H1 (cell line): ENCODE measurements around the gene TRIB2.

Experiments used
- CTCF ChIP-seq, 3 experiments: IDR thresholded peaks; 1 replicate in 2 of 3; 2 replicates in 1 of 3; pipeline versions ENCODE4 v1.5.1 to v1.6.1; 2011; ENCODE audit warnings: low read length in 3 of 3, mild to moderate bottlenecking in 3 of 3, inconsistent platforms in 2 of 3, low read depth in 1 of 3, moderate library complexity in 1 of 3; ENCODE audit not compliant: insufficient read depth in 1 of 3; ENCODE audit errors: control extremely low read depth in 1 of 3
- EP300 ChIP-seq, 2 experiments: IDR thresholded peaks; 1 replicate in 1 of 2; 2 replicates in 1 of 2; pipeline ENCODE4 v1.6.1; 2011 to 2012; ENCODE audit warnings: low read depth in 2 of 2, low read length in 2 of 2, mild to moderate bottlenecking in 2 of 2, borderline replicate concordance in 1 of 2, inconsistent platforms in 1 of 2, moderate library complexity in 1 of 2
- GTF2F1 ChIP-seq: IDR thresholded peaks from 2 replicates; pipeline ENCODE4 v1.6.1; 2012; ENCODE audit warnings: low read depth, low read length, improper control_type of control experiment, borderline replicate concordance
- JUN ChIP-seq: IDR thresholded peaks from 2 replicates; pipeline ENCODE4 v1.6.1; 2011; ENCODE audit warnings: low read depth, mild to moderate bottlenecking, improper control_type of control experiment, low read length
- POLR2A ChIP-seq, 2 experiments: IDR thresholded peaks; 1 replicate in 1 of 2; 2 replicates in 1 of 2; pipeline ENCODE4 v1.6.1; 2011; ENCODE audit warnings: low read depth in 2 of 2, low read length in 2 of 2, mild to moderate bottlenecking in 2 of 2; ENCODE audit errors: control extremely low read depth in 1 of 2
- POLR2AphosphoS5 ChIP-seq: IDR thresholded peaks from 2 replicates; pipeline ENCODE4 v1.6.1; 2011; ENCODE audit warnings: low read depth, low read length

- TF ChIP-seq CTCF (IDR thresholded peaks at IDR 0.05; ENCODE audit: control extremely low read depth in 1 of 3, insufficient read depth in 1 of 3, low read depth in 1 of 3, low read length in 3 of 3) (no peak), POLR2AphosphoS5 (no peak), EP300 (IDR thresholded peaks at IDR 0.05; ENCODE audit: borderline replicate concordance in 1 of 2, low read depth in 2 of 2, low read length in 2 of 2) (no peak), POLR2A (IDR thresholded peaks at IDR 0.05; ENCODE audit: control extremely low read depth in 1 of 2, low read depth in 2 of 2, low read length in 2 of 2) (no peak), GTF2F1 (no peak), JUN (no peak)
Measured at GRCh38 chr2:12764849-12765605, 48.3 kb downstream of the TRIB2 start.
